ENCODE measurements around the gene CYP1A2. TPM values are rescaled to one million over a fixed set of nuclear protein-coding genes. Genes with fewer than 3 reads are reported as not detected.

Gene CYP1A2
- total RNA-seq, 6 experiments from 2014 or later: 0.81 to 235 (median 65.0) TPM

- Histone ChIP-seq H3K36me3 (no peaks in the 10 kb centered on the region), H3K27ac (peak overlapping the region; percentile 59 to 94 (median 81)), H3K9me3 (no peaks in the 10 kb centered on the region), H3K4me1 (peaks cover 0 to 69% (median 28%) of the 10 kb centered on the region in 4 donors), H3K27me3 (no peaks in the 10 kb centered on the region), H3K4me3 (peak overlapping the region; percentile 66 to 72 (median 72))
- TF ChIP-seq POLR2A (IDR thresholded peaks at IDR 0.05) (no peak), CTCF (IDR thresholded peaks at IDR 0.05) (no peak)
- DNase-seq: peak; percentile 60 to 73 (median 69)
- peak in 2 of 4 donors; percentile 0 to 2 for ATAC-seq
- 0% methylated on average over 10 of the region's 72 CpGs for WGBS (ENCODE audit: insufficient coverage, low coverage, low lambda C conversion rate, missing lambda C conversion rate)
- intact Hi-C loops (cut with DNase I): no loop called here
Measured at GRCh38 chr15:74782259-74783071, 33.8 kb downstream of the CYP1A2 start.

GRCh38 chr15:74783072-74783807 is 34.6 kb downstream of the CYP1A2 start:
- ATAC-seq: peak in 3 of 4 donors; percentile 0 to 3 (median 3)
- TF ChIP-seq POLR2A (IDR thresholded peaks at IDR 0.05) (no peak), CTCF (IDR thresholded peaks at IDR 0.05) (no peak)
- H3K4me3 ChIP-seq: peak overlapping the region; percentile 66 to 72 (median 72)
- intact Hi-C loops (cut with DNase I): no loop called here
- peak overlapping the region; percentile 59 to 94 (median 81) for H3K27ac ChIP-seq
- H3K4me1 ChIP-seq: peaks cover 0 to 65% (median 29%) of the 10 kb centered on the region in 4 donors
- no peaks in the 10 kb centered on the region for H3K9me3 ChIP-seq
- peak in 2 of 3 donors; percentile 61 to 70 for DNase-seq
- WGBS (ENCODE audit: insufficient coverage, low coverage, low lambda C conversion rate, missing lambda C conversion rate): 0% methylated on average over 2 of the region's 13 CpGs
- H3K27me3 ChIP-seq: no peaks in the 10 kb centered on the region
- H3K36me3 ChIP-seq: no peaks in the 10 kb centered on the region

- intact Hi-C loops (cut with DNase I): no loop called here
- TF ChIP-seq CTCF (IDR thresholded peaks at IDR 0.05): no peak
- TF ChIP-seq POLR2A (IDR thresholded peaks at IDR 0.05): no peak
- peak in 1 of 3 donors; percentile 53 for DNase-seq
- ATAC-seq: no peak
- H3K27ac ChIP-seq: peak overlapping the region; percentile 59 to 94 (median 81)
- H3K36me3 ChIP-seq: no peaks in the 10 kb centered on the region
- WGBS (ENCODE audit: insufficient coverage, low coverage, low lambda C conversion rate, missing lambda C conversion rate): 0% methylated on average over 2 of the region's 3 CpGs
- peaks cover 0 to 67% (median 35%) of the 10 kb centered on the region in 4 donors for H3K4me1 ChIP-seq
- H3K9me3 ChIP-seq: no peaks in the 10 kb centered on the region
- H3K4me3 ChIP-seq: peak overlapping the region; percentile 66 to 72 (median 72)
- H3K27me3 ChIP-seq: no peaks in the 10 kb centered on the region
Measured at GRCh38 chr15:74783808-74784175, 35.1 kb downstream of the CYP1A2 start.

GRCh38 chr15:74784426-74785193 is 36.0 kb downstream of the CYP1A2 start:
- no peak for ATAC-seq
- H3K36me3 ChIP-seq: no peaks in the 10 kb centered on the region
- peak overlapping the region; percentile 21 to 94 (median 81) for H3K27ac ChIP-seq
- DNase-seq: no peak
- no peaks in the 10 kb centered on the region for H3K27me3 ChIP-seq
- no peak for TF ChIP-seq POLR2A (IDR thresholded peaks at IDR 0.05)
- no peak for TF ChIP-seq CTCF (IDR thresholded peaks at IDR 0.05)
- WGBS (ENCODE audit: insufficient coverage, low coverage, low lambda C conversion rate, missing lambda C conversion rate): 56% methylated on average over 6 of the region's 8 CpGs
- intact Hi-C loops (cut with DNase I): no loop called here
- peaks cover 0 to 72% (median 41%) of the 10 kb centered on the region in 4 donors for H3K4me1 ChIP-seq
- H3K9me3 ChIP-seq: no peaks in the 10 kb centered on the region
- H3K4me3 ChIP-seq: peak overlapping the region in 1 of 3 donors; percentile 66
